Measurements from ENCODE around the gene RARS2. TPM values are rescaled to one million over a fixed set of nuclear protein-coding genes. Genes with fewer than 3 reads are reported as not detected.

Gene RARS2
- total and polyA plus RNA-seq, 2 of the 8 experiments (the other 6 are each of a cell fraction or from before 2014, with no cell fraction given): 10.2 to 40.5 TPM

DNA sequence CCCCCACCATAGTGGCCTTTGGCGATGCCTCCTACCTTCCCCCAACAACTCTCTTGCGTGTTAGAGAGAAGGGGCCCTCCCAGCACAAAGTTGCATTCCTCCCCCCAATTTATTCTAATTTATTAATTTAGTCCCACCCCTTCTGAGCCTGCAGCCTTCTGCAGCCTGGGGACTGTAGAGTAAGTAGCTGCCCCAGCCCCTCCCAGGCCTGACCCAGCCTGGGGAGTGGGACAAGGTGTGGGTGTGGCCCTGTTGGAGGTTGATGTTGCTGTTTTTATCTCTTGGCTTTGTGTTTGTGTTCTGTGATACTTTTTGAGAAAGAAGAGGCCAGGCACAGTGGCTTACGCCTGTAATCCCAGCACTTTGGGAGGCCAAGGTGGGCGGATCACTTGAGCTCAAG lies 49.6 kb upstream of the RARS2 start:
- Histone ChIP-seq H3K27ac (ENCODE audit: low read depth, low read length) (no peak overlapping the region), H2BK120ac (replicated peaks; ENCODE audit: low read depth, low read length) (no peak overlapping the region), H4K5ac (ENCODE audit: insufficient read length, low read depth, low read length) (no peak overlapping the region), H3K79me1 (ENCODE audit: low read depth, low read length) (no peaks in the 10 kb centered on the region), H3K9me3 (ENCODE audit: insufficient read depth in 2 of 2, low read depth in 1 of 2, low read length in 1 of 2) (no peaks in the 10 kb centered on the region), H3K14ac (ENCODE audit: insufficient read length) (no peak overlapping the region), H3K79me2 (ENCODE audit: control insufficient read depth in 1 of 2, insufficient read depth in 2 of 2, low read length in 2 of 2) (no peaks in the 10 kb centered on the region), H3K56ac (replicated peaks; ENCODE audit: insufficient read length, low read depth, low read length) (no peak overlapping the region), H2BK5ac (ENCODE audit: low read depth, low read length) (no peak overlapping the region), H3K4me2 (ENCODE audit: insufficient read depth in 1 of 2, low read depth in 2 of 2, low read length in 2 of 2) (no peak overlapping the region), H4K20me1 (replicated peaks in 1 of 2; ENCODE audit: control insufficient read depth in 1 of 2, insufficient read depth in 2 of 2, low read length in 2 of 2) (peaks cover 0 to 3% of the 10 kb centered on the region in 2 experiments), H3K23me2 (ENCODE audit: low read depth, low read length) (no peaks in the 10 kb centered on the region), H2BK20ac (ENCODE audit: low read length) (no peak overlapping the region), H3K4me1 (replicated peaks in 1 of 4; ENCODE audit: control insufficient read depth in 3 of 4, insufficient read depth in 4 of 4, low read length in 3 of 4) (peaks cover 0 to 3% (median 0%) of the 10 kb centered on the region in 4 experiments; a peak in 1 of 7 replicates), H2BK12ac (ENCODE audit: low read depth, low read length) (no peak overlapping the region), H3K4ac (replicated peaks; ENCODE audit: insufficient read length, low read depth, low read length) (no peak overlapping the region), H3K23ac (ENCODE audit: insufficient read length) (no peak overlapping the region), H3K27me3 (replicated peaks in 1 of 4; ENCODE audit: control insufficient read depth in 3 of 4, extremely low read depth in 1 of 4, insufficient read depth in 3 of 4, low read length in 3 of 4) (no peaks in the 10 kb centered on the region), H3K36me3 (ENCODE audit: control insufficient read depth in 2 of 4, insufficient read depth in 4 of 4, low read length in 3 of 4) (peaks cover 0 to 28% (median 15%) of the 10 kb centered on the region in 4 experiments), H2AFZ (ENCODE audit: low read length) (no peak overlapping the region), H2BK15ac (ENCODE audit: low read length) (no peak overlapping the region), H3K9ac (replicated peaks in 1 of 4; ENCODE audit: extremely low read depth in 1 of 4, low read depth in 3 of 4, low read length in 3 of 4) (no peak overlapping the region), H4K8ac (ENCODE audit: extremely low read depth, insufficient read depth, low read length) (no peak overlapping the region), H2AK5ac (ENCODE audit: low read depth, low read length) (no peak overlapping the region), H4K91ac (replicated peaks; ENCODE audit: insufficient read length, low read length) (no peak overlapping the region), H3K18ac (ENCODE audit: extremely low read depth, low read length) (no peak overlapping the region), H3K4me3 (ENCODE audit: extremely low read depth in 1 of 4, insufficient read depth in 2 of 4, low read depth in 3 of 4, low read length in 4 of 4) (no peak overlapping the region)
- TF ChIP-seq YY1 (IDR thresholded peaks at IDR 0.05; ENCODE audit: low read depth, low read length): no peak
- no peak for TF ChIP-seq CHD2 (IDR thresholded peaks at IDR 0.05; ENCODE audit: low read length)
- no peak for TF ChIP-seq SUZ12 (IDR thresholded peaks at IDR 0.05; ENCODE audit: low read length)
- TF ChIP-seq TEAD4 (IDR thresholded peaks at IDR 0.05; ENCODE audit: low read depth, low read length): no peak
- TF ChIP-seq SIN3A (conservative IDR thresholded peaks at IDR 0.05 in 1 of 2, IDR thresholded peaks at IDR 0.05 in 1 of 2; ENCODE audit: low read depth in 1 of 2, low read length in 2 of 2): no peak
- TF ChIP-seq USF2 (IDR thresholded peaks at IDR 0.05; ENCODE audit: low read length): no peak
- TF ChIP-seq SP1 (IDR thresholded peaks at IDR 0.05; ENCODE audit: low read depth, low read length): no peak
- no peak for TF ChIP-seq RBBP5 (IDR thresholded peaks at IDR 0.05; ENCODE audit: borderline replicate concordance, low read depth, low read length)
- no peak for TF ChIP-seq JUN (IDR thresholded peaks at IDR 0.05; ENCODE audit: low read depth, low read length)
- no peak for TF ChIP-seq CBX8 (IDR thresholded peaks at IDR 0.05; ENCODE audit: borderline replicate concordance, low read depth, low read length)
- TF ChIP-seq TAF1 (IDR thresholded peaks at IDR 0.05; ENCODE audit: low read depth, low read length): no peak
- no peak for TF ChIP-seq TAF7 (optimal IDR thresholded peaks at IDR 0.05; ENCODE audit: borderline replicate concordance, low read depth, low read length)
- POLR2A ChIA-PET (ENCODE audit: partially characterized antibody): no interaction called here
- WGBS, 2 experiments (ENCODE audit: extremely low coverage in 1 of 2, insufficient coverage in 1 of 2, insufficient read length in 1 of 2, insufficient replicate concordance in 2 of 2, low coverage in 1 of 2, low lambda C conversion rate in 2 of 2, missing lambda C conversion rate in 1 of 2): 91% methylated on average over 4 of the region's 4 CpGs; no CpG with 5 or more reads in 1 of the 2 experiments
- DNase-seq (ENCODE audit: low read depth in 1 of 2, low spot score in 2 of 2) (no peak), FAIRE-seq (no peak)
- CTCF ChIA-PET (ENCODE audit: partially characterized antibody): no interaction called here

Data from H1 (cell line).